ENCODE results near the gene ANLN. TPM values are rescaled to one million over a fixed set of nuclear protein-coding genes. Genes with fewer than 3 reads are reported as not detected.

ANLN gene
- total and polyA plus RNA-seq, 2 donors (not counting 3 experiments of a cell fraction or from before 2014, with no cell fraction given): 28.5 to 119 TPM

- intact Hi-C loops (cut with micrococcal nuclease): no loop called here
- no peak for FAIRE-seq
- H3K27ac ChIP-seq (ENCODE audit: insufficient read depth, low read depth, low read length): no peak overlapping the region
- CTCF ChIA-PET: interaction anchor here (1.1 to 1.6 kb wide), 2 partner anchors 12 kb away, joined by 4 to 5 read pairs; no protein-coding TSS in a partner anchor
- TF ChIP-seq CTCF (IDR thresholded peaks at IDR 0.05; ENCODE audit: extremely low read depth in 1 of 2, insufficient read depth in 1 of 2, low read depth in 1 of 2, low read length in 2 of 2) (no peak), GATA2 (IDR thresholded peaks at IDR 0.05; ENCODE audit: insufficient read depth, insufficient read length, low read depth, low read length) (no peak), POLR2AphosphoS5 (IDR thresholded peaks at IDR 0.05; ENCODE audit: insufficient read depth, low read depth, low read length) (no peak), JUN (IDR thresholded peaks at IDR 0.05; ENCODE audit: borderline replicate concordance, insufficient read depth, insufficient read length, low read depth) (no peak), FOS (IDR thresholded peaks at IDR 0.05; ENCODE audit: borderline replicate concordance, insufficient read depth, low read length) (no peak), MYC (IDR thresholded peaks at IDR 0.05; ENCODE audit: low read depth, low read length) (no peak), POLR2A (IDR thresholded peaks at IDR 0.05; ENCODE audit: low read depth, low read length) (no peak)
- TF ChIP-seq, protein P1, sequence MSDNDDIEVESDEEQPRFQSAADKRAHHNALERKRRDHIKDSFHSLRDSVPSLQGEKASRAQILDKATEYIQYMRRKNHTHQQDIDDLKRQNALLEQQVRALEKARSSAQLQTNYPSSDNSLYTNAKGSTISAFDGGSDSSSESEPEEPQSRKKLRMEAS (IDR thresholded peaks at IDR 0.05; ENCODE audit: insufficient read depth, insufficient read length): no peak
- no peaks in the 10 kb centered on the region for H3K9me3 ChIP-seq (replicated peaks; ENCODE audit: control insufficient read depth, insufficient read depth, low read length)
- no peak overlapping the region for H3K4me3 ChIP-seq (replicated peaks in 1 of 3; ENCODE audit: insufficient read depth in 1 of 3, low read depth in 1 of 3, low read length in 3 of 3)
- H2AFZ ChIP-seq (ENCODE audit: low read depth, low read length): no peak overlapping the region
- no TSS peak for BruUV-seq (replicated peaks)
- peaks cover 6 to 8% of the 10 kb centered on the region in 2 experiments for H3K27me3 ChIP-seq (ENCODE audit: control insufficient read depth in 2 of 2, insufficient read depth in 2 of 2, low read length in 2 of 2)
- H3K9me1 ChIP-seq (replicated peaks; ENCODE audit: control insufficient read depth, extremely low read depth, insufficient read depth, low read length): no peaks in the 10 kb centered on the region
- POLR2A ChIA-PET: no interaction called here
- H3K9ac ChIP-seq (replicated peaks; ENCODE audit: extremely low read depth, insufficient read depth, low read length): no peak overlapping the region
- H3K4me1 ChIP-seq (ENCODE audit: control insufficient read depth, extremely low read depth, insufficient read depth, low read length): no peaks in the 10 kb centered on the region
- H3K36me3 ChIP-seq (ENCODE audit: control insufficient read depth in 2 of 2, extremely low read depth in 1 of 2, insufficient read depth in 2 of 2, low read length in 2 of 2): no peaks in the 10 kb centered on the region
- no peak overlapping the region for H3K4me2 ChIP-seq (ENCODE audit: insufficient read depth, low read length)
- no peaks in the 10 kb centered on the region for H3K79me2 ChIP-seq (ENCODE audit: control insufficient read depth, insufficient read depth, low read length)
- dilution Hi-C loops (cut with MboI; ENCODE audit: extremely low pct_ligation_motif_present, low sequenced_read_pairs): no loop called here
- no peaks in the 10 kb centered on the region for H4K20me1 ChIP-seq (replicated peaks; ENCODE audit: control insufficient read depth, extremely low read depth, insufficient read depth, low read length)
- no peak for DNase-seq (ENCODE audit: low read depth, low spot score)
These were observed 9.7 kb upstream of the ANLN start for GRCh38 chr7:36379831-36380504.

Measured in endothelial cell of umbilical vein (primary cell).